ENCODE measurements around the gene C1orf87. TPM values are rescaled to one million over a fixed set of nuclear protein-coding genes. Genes with fewer than 3 reads are reported as not detected.
A peak's percentile ranks its signal among the peaks of the same experiment; 100 is the strongest.

Gene C1orf87
- total and polyA plus RNA-seq, 9 donors = 0.31 to 1.2 (median 0.71) TPM

GRCh38 chr1:59999746-60000145 is 73.8 kb downstream of the C1orf87 start:
- Histone ChIP-seq H3K9me3 (replicated peaks; ENCODE audit: control insufficient read depth, low read depth, low read length) (no peaks in the 10 kb centered on the region), H3K27ac (ENCODE audit: low read length) (no peak overlapping the region), H3K4me3 (ENCODE audit: low read length) (no peak overlapping the region), H3K4me1 (ENCODE audit: control insufficient read depth, insufficient read depth, low read length) (peaks cover 10% of the 10 kb centered on the region), H3K27me3 (ENCODE audit: control insufficient read depth, insufficient read depth, low read length) (no peaks in the 10 kb centered on the region), H3K36me3 (ENCODE audit: control insufficient read depth, insufficient read depth, low read length) (no peaks in the 10 kb centered on the region)
- DNase-seq = no peak
- WGBS (ENCODE audit: insufficient coverage) = no CpG with 5 or more reads among the region's 2 CpGs

DNA sequence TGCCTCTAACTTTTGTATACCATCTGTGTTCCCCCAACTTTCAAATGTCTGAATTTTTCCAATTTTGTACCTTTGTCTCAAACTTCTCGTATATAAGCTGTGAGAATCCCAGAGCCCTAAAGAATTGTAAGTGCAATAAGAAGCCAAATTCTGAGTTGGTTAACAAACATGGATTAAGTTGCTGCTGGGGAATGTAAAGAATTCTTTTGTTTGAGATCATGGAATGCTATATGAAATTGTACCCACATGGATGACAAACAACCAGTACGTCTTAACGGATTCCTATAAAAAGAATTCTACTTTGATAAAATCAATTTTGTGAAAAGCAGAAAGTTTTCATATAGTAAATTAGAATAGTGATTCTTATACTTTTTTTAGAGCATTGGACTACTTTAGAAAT is 74.6 kb downstream of the C1orf87 start:
- H3K4me3 ChIP-seq (ENCODE audit: low read length) = no peak overlapping the region
- peaks cover 10% of the 10 kb centered on the region for H3K4me1 ChIP-seq (ENCODE audit: control insufficient read depth, insufficient read depth, low read length)
- no peak overlapping the region for H3K27ac ChIP-seq (ENCODE audit: low read length)
- no peak for DNase-seq
- no peaks in the 10 kb centered on the region for H3K36me3 ChIP-seq (ENCODE audit: control insufficient read depth, insufficient read depth, low read length)
- H3K27me3 ChIP-seq (ENCODE audit: control insufficient read depth, insufficient read depth, low read length) = no peaks in the 10 kb centered on the region
- no CpG with 5 or more reads among the region's 3 CpGs for WGBS (ENCODE audit: insufficient coverage)
- no peaks in the 10 kb centered on the region for H3K9me3 ChIP-seq (replicated peaks; ENCODE audit: control insufficient read depth, low read depth, low read length)

- no peak overlapping the region for H3K4me3 ChIP-seq (ENCODE audit: low read length)
- H3K36me3 ChIP-seq (ENCODE audit: control insufficient read depth, insufficient read depth, low read length) = no peaks in the 10 kb centered on the region
- peak overlapping the region; percentile 26 for H3K27ac ChIP-seq (ENCODE audit: low read length)
- H3K27me3 ChIP-seq (ENCODE audit: control insufficient read depth, insufficient read depth, low read length) = no peaks in the 10 kb centered on the region
- WGBS (ENCODE audit: insufficient coverage) = 27% methylated on average over 2 of the region's 2 CpGs
- H3K9me3 ChIP-seq (replicated peaks; ENCODE audit: control insufficient read depth, low read depth, low read length) = no peaks in the 10 kb centered on the region
- DNase-seq = peak; percentile 79
- H3K4me1 ChIP-seq (ENCODE audit: control insufficient read depth, insufficient read depth, low read length) = peaks cover 10% of the 10 kb centered on the region
These were observed 76.0 kb downstream of the C1orf87 start for GRCh38 chr1:59997479-59998115.

DNA sequence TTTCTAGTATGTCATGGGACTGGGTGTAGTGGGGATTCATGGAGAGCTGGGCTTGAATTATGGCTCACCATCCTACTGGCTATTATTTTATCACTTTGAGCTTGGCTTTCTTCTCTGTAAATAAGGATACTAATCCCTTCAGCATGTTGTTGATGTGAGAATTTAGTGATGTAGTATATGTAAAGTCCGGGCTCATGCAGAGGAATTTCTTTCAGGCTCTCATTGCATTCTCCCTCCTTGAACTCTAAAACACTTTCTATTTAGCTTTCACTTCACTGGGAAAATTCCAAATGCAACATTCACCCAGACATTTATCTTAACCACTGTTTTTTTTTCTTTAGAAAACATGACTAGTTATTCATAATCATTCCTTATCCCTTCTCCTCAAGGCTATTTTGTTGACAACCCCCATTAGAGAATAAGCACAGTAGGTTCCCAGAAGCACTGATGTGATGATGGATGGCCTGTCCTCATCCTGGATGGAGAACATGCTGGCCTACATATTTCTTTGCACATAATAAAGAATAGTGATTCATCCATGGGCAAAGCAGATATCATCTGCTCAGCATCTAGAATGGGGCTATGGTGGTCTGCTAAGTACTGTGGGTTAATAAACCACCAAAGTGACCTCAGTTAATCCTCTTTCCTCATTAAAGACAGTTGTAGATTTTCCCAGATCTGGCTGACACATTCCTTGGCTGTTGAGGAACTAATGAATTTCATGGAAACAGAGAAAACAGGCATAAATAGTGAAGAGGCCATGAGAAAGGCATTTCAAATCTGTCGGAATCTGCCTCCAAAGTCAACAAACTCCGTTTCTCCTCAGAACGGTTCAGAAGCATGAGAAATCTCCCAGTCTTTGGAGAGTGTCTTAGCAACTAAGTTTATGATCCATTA is 79.0 kb downstream of the C1orf87 start:
- peak overlapping the region; percentile 86 for H3K27ac ChIP-seq (ENCODE audit: low read length)

DNA sequence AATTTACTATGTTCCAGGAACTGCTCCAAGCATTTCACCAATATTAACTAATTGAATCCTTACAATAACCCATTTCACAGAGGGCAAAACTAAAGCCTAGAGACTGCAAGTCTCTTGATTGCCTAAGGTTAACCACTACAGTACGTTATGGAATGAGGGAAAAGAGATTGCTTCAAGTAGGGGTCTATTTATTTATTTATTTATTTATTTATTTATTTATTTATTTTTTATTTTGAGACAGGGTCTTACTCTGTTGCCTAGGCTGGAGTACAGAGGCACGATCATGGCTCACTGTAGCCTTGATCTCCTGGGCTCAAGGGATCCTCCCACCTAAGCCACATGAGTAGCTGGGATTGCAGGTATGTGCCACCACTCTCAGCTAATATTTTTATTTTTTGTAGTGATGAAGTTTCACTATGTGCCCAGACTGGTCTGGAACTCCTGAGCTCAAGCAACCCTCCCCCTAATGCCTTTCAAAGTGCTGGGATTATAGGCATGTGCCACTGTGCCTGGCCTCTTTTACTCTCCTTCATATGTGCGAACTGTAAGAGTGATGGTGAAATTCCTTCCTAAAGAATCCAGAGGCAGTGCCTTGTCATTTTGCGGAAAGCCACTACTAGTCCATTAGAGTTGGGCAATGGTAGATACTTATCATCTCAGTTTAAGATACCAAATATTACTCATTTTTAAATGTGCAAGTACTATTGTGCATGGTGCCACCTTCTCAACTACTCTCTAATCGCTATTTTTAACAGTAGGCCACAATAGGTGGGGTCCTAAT is 81.3 kb downstream of the C1orf87 start:
- no peak overlapping the region for H3K27ac ChIP-seq (ENCODE audit: low read length)
- no peaks in the 10 kb centered on the region for H3K9me3 ChIP-seq (replicated peaks; ENCODE audit: control insufficient read depth, low read depth, low read length)
- peaks cover 2% of the 10 kb centered on the region for H3K4me1 ChIP-seq (ENCODE audit: control insufficient read depth, insufficient read depth, low read length)
- DNase-seq = no peak
- no peaks in the 10 kb centered on the region for H3K27me3 ChIP-seq (ENCODE audit: control insufficient read depth, insufficient read depth, low read length)
- no peaks in the 10 kb centered on the region for H3K36me3 ChIP-seq (ENCODE audit: control insufficient read depth, insufficient read depth, low read length)
- WGBS (ENCODE audit: insufficient coverage) = no CpG with 5 or more reads among the region's 5 CpGs
- no peak overlapping the region for H3K4me3 ChIP-seq (ENCODE audit: low read length)

More for the DNA sequence above, 79.0 kb downstream of the C1orf87 start:
- Histone ChIP-seq H3K36me3 (ENCODE audit: control insufficient read depth, insufficient read depth, low read length) (no peaks in the 10 kb centered on the region), H3K27me3 (ENCODE audit: control insufficient read depth, insufficient read depth, low read length) (no peaks in the 10 kb centered on the region), H3K4me1 (ENCODE audit: control insufficient read depth, insufficient read depth, low read length) (peaks cover 4% of the 10 kb centered on the region), H3K9me3 (replicated peaks; ENCODE audit: control insufficient read depth, low read depth, low read length) (no peaks in the 10 kb centered on the region), H3K4me3 (ENCODE audit: low read length) (no peak overlapping the region)
- peak; percentile 89 for DNase-seq
- no CpG with 5 or more reads among the region's 4 CpGs for WGBS (ENCODE audit: insufficient coverage)

GRCh38 chr1:59990470-59990869 is 83.1 kb downstream of the C1orf87 start:
- Histone ChIP-seq H3K36me3 (ENCODE audit: control insufficient read depth, insufficient read depth, low read length) (no peaks in the 10 kb centered on the region), H3K27ac (ENCODE audit: low read length) (no peak overlapping the region), H3K4me3 (ENCODE audit: low read length) (no peak overlapping the region), H3K4me1 (ENCODE audit: control insufficient read depth, insufficient read depth, low read length) (peaks cover 15% of the 10 kb centered on the region), H3K27me3 (ENCODE audit: control insufficient read depth, insufficient read depth, low read length) (no peaks in the 10 kb centered on the region), H3K9me3 (replicated peaks; ENCODE audit: control insufficient read depth, low read depth, low read length) (no peaks in the 10 kb centered on the region)
- 54% methylated on average over 3 of the region's 9 CpGs for whole genome bisulfite sequencing (ENCODE audit: insufficient coverage)
- DNase-seq = no peak

DNA sequence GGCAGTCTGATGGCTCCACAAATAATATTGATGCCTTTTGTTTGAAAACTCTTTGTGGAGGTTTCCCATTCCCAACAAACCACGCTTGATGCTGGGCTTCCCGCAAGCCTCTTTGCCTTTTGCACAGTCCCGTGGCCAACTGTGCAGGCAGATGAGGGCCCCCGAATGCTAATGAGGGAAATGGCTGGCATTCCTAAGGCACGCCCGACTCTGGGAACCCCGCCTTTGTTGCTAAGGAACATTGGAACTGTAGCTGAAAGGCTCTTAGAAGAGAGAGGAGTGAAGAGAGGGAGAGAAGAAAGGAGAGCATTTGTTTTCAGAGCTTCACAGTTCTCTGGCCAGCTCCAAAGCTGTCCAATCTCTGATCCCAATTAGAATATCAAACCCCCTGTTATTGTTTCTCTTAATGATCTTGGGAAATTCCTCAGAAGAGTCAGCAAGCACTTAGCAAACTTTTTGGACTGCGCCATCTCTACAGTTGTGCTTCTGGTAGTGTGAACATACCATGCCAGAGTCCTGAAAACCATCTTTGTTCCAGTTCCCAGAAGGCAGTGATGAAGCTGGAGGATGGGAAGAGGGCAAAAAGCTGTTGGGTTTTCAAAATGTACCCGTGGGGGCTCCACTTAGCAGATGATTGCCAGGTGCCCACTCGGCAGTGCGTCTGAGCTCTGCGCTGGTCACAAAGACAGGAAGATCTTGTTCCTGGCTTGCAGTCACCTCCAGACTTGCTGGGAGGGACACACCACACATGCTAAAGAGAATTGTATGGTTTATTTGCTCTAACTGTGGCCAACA is 86.9 kb downstream of the C1orf87 start:
- Histone ChIP-seq H3K9me3 (replicated peaks; ENCODE audit: control insufficient read depth, low read depth, low read length) (no peaks in the 10 kb centered on the region), H3K27ac (ENCODE audit: low read length) (no peak overlapping the region), H3K4me1 (ENCODE audit: control insufficient read depth, insufficient read depth, low read length) (peaks cover 15% of the 10 kb centered on the region), H3K27me3 (ENCODE audit: control insufficient read depth, insufficient read depth, low read length) (no peaks in the 10 kb centered on the region), H3K4me3 (ENCODE audit: low read length) (no peak overlapping the region), H3K36me3 (ENCODE audit: control insufficient read depth, insufficient read depth, low read length) (no peaks in the 10 kb centered on the region)
- DNase-seq = peak; percentile 55
- 72% methylated on average over 12 of the region's 12 CpGs for WGBS (ENCODE audit: insufficient coverage)

- Histone ChIP-seq H3K4me1 (ENCODE audit: control insufficient read depth, insufficient read depth, low read length) (peaks cover 15% of the 10 kb centered on the region), H3K27me3 (ENCODE audit: control insufficient read depth, insufficient read depth, low read length) (no peaks in the 10 kb centered on the region), H3K36me3 (ENCODE audit: control insufficient read depth, insufficient read depth, low read length) (no peaks in the 10 kb centered on the region), H3K9me3 (replicated peaks; ENCODE audit: control insufficient read depth, low read depth, low read length) (no peaks in the 10 kb centered on the region), H3K4me3 (ENCODE audit: low read length) (no peak overlapping the region), H3K27ac (ENCODE audit: low read length) (no peak overlapping the region)
- no peak for DNase-seq
- WGBS (ENCODE audit: insufficient coverage) = 80% methylated on average over 6 of the region's 8 CpGs
These were observed 87.6 kb downstream of the C1orf87 start for GRCh38 chr1:59985911-59986515.

DNA sequence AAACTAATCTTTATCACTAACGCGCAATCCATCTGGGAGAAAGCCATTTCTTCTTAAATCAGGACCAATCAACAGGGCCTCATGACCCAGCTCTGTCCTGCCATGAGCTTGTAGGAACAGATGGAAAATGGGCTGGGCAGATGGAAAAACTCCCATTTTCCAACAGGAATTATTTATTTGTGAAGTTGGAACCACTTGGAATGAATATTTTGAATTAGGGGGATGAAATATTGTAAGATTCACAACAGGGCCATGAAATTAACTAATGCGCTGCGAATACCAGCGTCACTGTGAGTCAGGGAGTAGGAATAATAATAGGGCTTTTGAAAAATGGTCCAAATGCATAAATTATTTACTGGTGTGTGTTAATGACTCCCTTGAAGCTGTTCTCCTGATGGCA is 93.9 kb downstream of the C1orf87 start:
- Histone ChIP-seq H3K36me3 (ENCODE audit: control insufficient read depth, insufficient read depth, low read length) (no peaks in the 10 kb centered on the region), H3K27ac (ENCODE audit: low read length) (peak overlapping the region; percentile 49), H3K9me3 (replicated peaks; ENCODE audit: control insufficient read depth, low read depth, low read length) (no peaks in the 10 kb centered on the region), H3K4me3 (ENCODE audit: low read length) (no peak overlapping the region), H3K4me1 (ENCODE audit: control insufficient read depth, insufficient read depth, low read length) (peaks cover 7% of the 10 kb centered on the region), H3K27me3 (ENCODE audit: control insufficient read depth, insufficient read depth, low read length) (no peaks in the 10 kb centered on the region)
- DNase-seq = peak; percentile 80
- WGBS (ENCODE audit: insufficient coverage) = no CpG with 5 or more reads among the region's 5 CpGs

All from muscle of leg (tissue), 11 donors.